NCI-H748 treated with DMSO at 0.1 percent for 48 hours (cell line): Measurements from ENCODE around the gene CD44.

Source experiments
- DNase-seq: peaks from one replicate; lab custom pipeline; 2025; lab: John Stamatoyannopoulos, UW

CD44 gene

GRCh38 chr11:35139722-35140282 is 831 bp downstream of the CD44 start:
- DNase-seq, result no peak

- no peak for DNase-seq
These were observed 2.1 kb downstream of the CD44 start for GRCh38 chr11:35141071-35141470.

GRCh38 chr11:35141571-35141971 is 2.6 kb downstream of the CD44 start:
- DNase-seq, result no peak

DNA sequence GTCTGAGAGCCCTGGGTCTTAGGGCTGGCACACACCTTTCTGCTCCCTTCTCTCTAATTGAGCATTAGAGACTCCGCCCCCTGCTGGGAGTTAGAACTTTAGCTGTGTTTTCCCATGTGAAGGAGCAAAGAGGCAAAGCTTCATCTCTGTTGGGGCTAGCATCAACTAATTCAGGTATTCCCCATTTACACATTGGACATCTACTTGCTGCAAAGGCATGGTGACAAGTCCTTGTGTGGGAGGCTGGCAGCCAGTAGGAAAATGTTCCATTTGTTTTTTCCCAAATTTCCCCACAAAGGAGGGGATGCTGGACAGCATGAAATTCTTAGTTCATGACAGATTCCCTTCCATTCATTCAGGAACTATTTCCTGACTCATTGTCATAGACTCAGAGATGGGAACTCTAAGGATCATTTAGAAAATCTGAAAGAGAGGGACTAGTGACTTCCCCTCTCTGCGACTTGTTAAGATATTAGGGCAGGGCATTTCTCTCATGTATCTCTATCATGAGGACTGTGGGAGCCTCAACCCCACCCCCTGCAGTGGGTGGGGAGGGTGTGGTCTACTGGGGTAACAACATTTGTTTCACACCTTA is 3.6 kb downstream of the CD44 start:
- no peak for DNase-seq

DNA sequence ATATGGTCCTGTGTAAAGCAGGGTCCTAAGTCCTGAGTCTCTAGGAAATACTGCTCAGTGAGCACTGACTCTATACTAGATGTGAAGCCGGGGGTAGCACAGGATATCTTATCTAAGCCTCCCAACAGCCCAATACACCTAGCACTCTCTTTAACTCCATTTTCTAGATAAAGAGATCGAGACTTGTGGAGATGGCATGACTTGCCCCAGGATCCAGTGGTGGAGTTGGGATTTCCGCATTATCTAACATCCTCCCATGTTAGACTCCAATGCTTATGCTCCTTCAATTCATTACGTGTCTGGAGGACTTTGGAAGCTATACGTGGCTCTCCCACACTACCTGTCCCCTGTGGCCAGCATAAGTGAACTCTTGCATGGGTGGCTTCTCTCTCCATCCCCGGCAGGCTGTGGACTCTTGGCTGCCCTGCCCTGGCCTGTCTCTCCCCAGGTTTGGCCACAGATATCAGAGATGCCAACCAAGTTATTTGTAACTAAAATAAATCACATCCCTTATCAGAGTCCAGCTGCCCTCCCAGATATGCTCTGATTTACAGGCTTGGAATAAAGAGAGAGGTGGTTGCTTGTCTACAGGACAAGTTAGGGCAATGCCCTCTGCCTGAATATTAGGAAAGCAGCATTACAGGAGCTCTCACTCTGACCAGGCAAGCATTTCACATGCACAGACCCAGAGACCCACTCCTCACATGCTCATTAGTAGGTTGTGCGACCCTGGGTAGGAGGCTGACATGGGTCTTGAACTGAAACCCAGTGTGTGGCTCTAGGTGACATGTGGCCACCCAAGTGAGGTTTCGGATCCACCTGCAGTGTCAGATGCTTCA is 4.5 kb downstream of the CD44 start:
- no peak for DNase-seq

GRCh38 chr11:35144136-35144741 is 5.3 kb downstream of the CD44 start:
- DNase-seq, result no peak

GRCh38 chr11:35144806-35145205 is 5.8 kb downstream of the CD44 start:
- DNase-seq, result no peak

- DNase-seq, result no peak
These were observed 6.3 kb downstream of the CD44 start for GRCh38 chr11:35145271-35145670.

GRCh38 chr11:35146074-35146521 is 7.1 kb downstream of the CD44 start:
- DNase-seq, result no peak

GRCh38 chr11:35146711-35147110 is 7.7 kb downstream of the CD44 start:
- no peak for DNase-seq

DNA sequence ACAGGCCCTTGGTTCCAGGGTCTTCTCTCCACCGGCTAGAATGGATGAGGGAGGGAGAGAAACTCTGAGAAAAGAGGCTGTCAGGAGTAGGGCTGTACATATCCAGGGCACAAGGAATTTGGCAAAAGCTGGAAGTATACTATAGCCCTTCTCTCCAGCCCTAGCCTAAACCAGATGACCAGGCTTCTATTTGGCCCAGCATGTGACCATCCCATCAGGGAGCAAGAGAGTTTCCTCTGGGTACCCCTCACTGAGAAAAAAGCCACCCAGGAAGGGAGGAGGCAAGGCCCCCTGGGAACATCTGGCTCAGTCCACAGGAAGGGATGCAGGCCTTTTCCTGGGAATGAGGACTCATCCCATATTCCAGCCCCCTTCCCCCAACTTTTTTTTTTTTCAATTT is 8.3 kb downstream of the CD44 start:
- DNase-seq, result no peak

GRCh38 chr11:35148163-35148837 is 9.3 kb downstream of the CD44 start:
- no peak for DNase-seq

GRCh38 chr11:35150454-35150853 is 11.5 kb downstream of the CD44 start:
- DNase-seq, result no peak

- no peak for DNase-seq
These were observed 12.3 kb downstream of the CD44 start for GRCh38 chr11:35151241-35151640.

- DNase-seq, result no peak
These were observed 12.8 kb downstream of the CD44 start for GRCh38 chr11:35151683-35152280.

- DNase-seq, result no peak
These were observed 13.6 kb downstream of the CD44 start for GRCh38 chr11:35152575-35152974.

DNA sequence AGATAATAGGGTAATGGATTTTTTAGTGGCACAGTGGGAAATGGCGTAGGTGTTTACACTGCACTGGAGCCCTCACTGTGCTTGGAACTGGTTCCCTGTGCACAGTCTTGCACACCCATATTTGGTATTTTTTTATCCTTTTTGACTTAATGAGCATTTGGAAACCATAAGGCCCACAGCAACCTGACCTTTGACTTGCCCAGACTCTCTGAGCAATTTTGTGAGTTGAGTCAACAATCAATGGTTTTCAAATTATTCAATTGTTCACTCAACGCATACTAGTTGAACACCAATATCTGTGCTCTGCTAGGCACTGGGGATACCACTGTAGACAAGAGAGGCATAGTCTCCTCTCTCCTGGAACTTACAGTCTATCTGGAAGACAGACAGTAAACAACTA is 14.3 kb downstream of the CD44 start:
- DNase-seq, result no peak

DNA sequence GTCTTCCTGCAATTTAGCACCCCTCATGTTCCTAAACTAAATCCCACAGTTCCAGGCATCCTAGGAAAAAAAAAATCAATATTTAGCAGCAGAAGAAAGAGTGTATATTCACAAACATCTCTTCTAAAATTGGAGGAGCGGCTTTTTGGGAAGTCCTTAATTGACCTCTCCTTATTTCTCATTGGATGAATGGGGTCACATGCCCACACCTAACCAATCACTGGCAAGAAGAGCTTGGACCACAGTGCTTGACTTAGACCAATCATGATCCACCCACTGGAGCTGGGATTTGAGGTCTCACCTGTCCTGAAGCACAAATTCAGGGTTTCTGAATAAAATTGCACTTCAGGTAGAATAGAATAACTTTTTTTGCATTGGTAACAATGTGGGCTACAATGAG is 16.0 kb downstream of the CD44 start:
- no peak for DNase-seq

- no peak for DNase-seq
These were observed 16.7 kb downstream of the CD44 start for GRCh38 chr11:35155677-35156076.

- no peak for DNase-seq
These were observed 19.1 kb downstream of the CD44 start for GRCh38 chr11:35157814-35158700.
